HG03025 (cell line): ENCODE data around the gene ADAMTS15.

ENCODE experiments used
- ATAC-seq: cut with Tn5 transposase; IDR thresholded peaks from one replicate; pipeline ENCODE4 v1.9.1; 2021; ENCODE audit warnings: mild to moderate bottlenecking, moderate library complexity; ENCODE audit not compliant: unreplicated experiment, low FRiP score

ADAMTS15 gene

GRCh38 chr11:130416530-130416882 is 31.9 kb upstream of the ADAMTS15 start:
- no peak for ATAC-seq

- no peak for ATAC-seq
Observed at GRCh38 chr11:130416906-130417305, 31.5 kb upstream of the ADAMTS15 start.

- ATAC-seq = no peak
Observed at GRCh38 chr11:130418210-130418609, 30.2 kb upstream of the ADAMTS15 start.

- ATAC-seq = no peak
Observed at GRCh38 chr11:130418756-130419155, 29.7 kb upstream of the ADAMTS15 start.

- ATAC-seq = no peak
Observed at GRCh38 chr11:130420478-130421198, 27.8 kb upstream of the ADAMTS15 start.

- no peak for ATAC-seq
Observed at GRCh38 chr11:130421199-130421585, 27.3 kb upstream of the ADAMTS15 start.

GRCh38 chr11:130421697-130422096 is 26.7 kb upstream of the ADAMTS15 start:
- ATAC-seq = no peak

- no peak for ATAC-seq
Observed at GRCh38 chr11:130422251-130422995, 26.0 kb upstream of the ADAMTS15 start.

GRCh38 chr11:130423541-130424142 is 24.8 kb upstream of the ADAMTS15 start:
- ATAC-seq = no peak

GRCh38 chr11:130424613-130425140 is 23.8 kb upstream of the ADAMTS15 start:
- no peak for ATAC-seq

GRCh38 chr11:130425156-130425555 is 23.3 kb upstream of the ADAMTS15 start:
- no peak for ATAC-seq

- no peak for ATAC-seq
Observed at GRCh38 chr11:130426223-130426836, 22.1 kb upstream of the ADAMTS15 start.

GRCh38 chr11:130426837-130427341 is 21.6 kb upstream of the ADAMTS15 start:
- ATAC-seq = no peak

GRCh38 chr11:130427581-130428315 is 20.7 kb upstream of the ADAMTS15 start:
- ATAC-seq = no peak

GRCh38 chr11:130428316-130429119 is 19.9 kb upstream of the ADAMTS15 start, which contains the start of gene ADAMTS8:
Gene ADAMTS8 (minus strand): TSS chr11:130428609. CDS start chr11:130428286, 323 bp downstream.
- no peak for ATAC-seq

GRCh38 chr11:130429120-130429681 is 19.2 kb upstream of the ADAMTS15 start:
- no peak for ATAC-seq

- no peak for ATAC-seq
Observed at GRCh38 chr11:130429983-130430382, 18.5 kb upstream of the ADAMTS15 start.

- peak; percentile 42 for ATAC-seq
Observed at GRCh38 chr11:130431331-130431773, 17.1 kb upstream of the ADAMTS15 start.

GRCh38 chr11:130431801-130432200 is 16.6 kb upstream of the ADAMTS15 start:
- ATAC-seq = no peak
